Neural cell (in vitro differentiated cells): ENCODE measurements around the gene NUP107. TPM values are rescaled to one million over a fixed set of nuclear protein-coding genes. Genes with fewer than 3 reads are reported as not detected.

Source experiments
- H2AFZ ChIP-seq: fragments of 200-600, 300-800 bp; sonication (generic), shearing (Covaris generic); 2 replicates; pipeline ENCODE4 v1.6.0; 2014; ENCODE audit warnings: low read depth, mild to moderate bottlenecking, antibody characterized with exemption, low read length, moderate library complexity
- H3F3A ChIP-seq: fragments of 200-600 bp; shearing (Covaris generic); 2 replicates; pipeline ENCODE4 v1.6.1; 2016; ENCODE audit warnings: mild to moderate bottlenecking, moderate library complexity, mixed read lengths, antibody characterized with exemption, low read length; ENCODE audit not compliant: insufficient read depth, poor library complexity, severe bottlenecking
- H3K27ac ChIP-seq: fragments of 200-600, 300-800 bp; sonication (generic), shearing (Covaris generic); 2 replicates; pipeline ENCODE4 v1.5.1; 2014; ENCODE audit warnings: mild to moderate bottlenecking, low read length, moderate library complexity
- H3K27me3 ChIP-seq: fragments of 300-800, 200-600 bp; sonication (generic), shearing (Covaris generic); 2 replicates; pipeline ENCODE4 v1.6.0; 2014; ENCODE audit warnings: mild to moderate bottlenecking, low read depth, low read length, moderate library complexity; ENCODE audit not compliant: insufficient read depth
- H3K36me3 ChIP-seq: fragments of 300-800, 200-600 bp; sonication (generic), shearing (Covaris generic); 2 replicates; pipeline ENCODE4 v1.5.1; 2014; ENCODE audit warnings: mild to moderate bottlenecking, antibody characterized with exemption, low read length, moderate library complexity; ENCODE audit not compliant: insufficient read depth
- H3K4me2 ChIP-seq: fragments of 300-800, 200-600 bp; sonication (generic), shearing (Covaris generic); 2 replicates; pipeline ENCODE4 v1.6.0; 2014; ENCODE audit warnings: mild to moderate bottlenecking, low read length
- H3K4me3 ChIP-seq: fragments of 300-800, 200-600 bp; sonication (generic), shearing (Covaris generic); 2 replicates; pipeline ENCODE4 v1.5.1; 2014; ENCODE audit warnings: mild to moderate bottlenecking, low read length, moderate library complexity
- H3K79me2 ChIP-seq: fragments of 200-600 bp; shearing (Covaris generic); replicated peaks from 2 replicates; pipeline ENCODE4 v1.6.0; 2014; ENCODE audit warnings: mild to moderate bottlenecking, low read length, moderate library complexity; ENCODE audit not compliant: insufficient read depth
- H3K9ac ChIP-seq: fragments of 300-800, 200-600 bp; sonication (generic), shearing (Covaris generic); 2 replicates; pipeline ENCODE4 v1.6.1; 2016; ENCODE audit warnings: mild to moderate bottlenecking, low read length, mixed read lengths
- H3K9me2 ChIP-seq: fragments of 200-600 bp; shearing (Covaris generic); 2 replicates; pipeline ENCODE4 v1.6.1; 2016; ENCODE audit warnings: mild to moderate bottlenecking, low read length, mixed read lengths; ENCODE audit not compliant: insufficient read depth
- H3K9me3 ChIP-seq: fragments of 200-600, 300-800 bp; sonication (generic), shearing (Covaris generic); 2 replicates; pipeline ENCODE4 v1.6.1; 2016; ENCODE audit warnings: mild to moderate bottlenecking, mixed run types, low read length, moderate library complexity, mixed read lengths
- H4K20me1 ChIP-seq: fragments of 200-600 bp; shearing (Covaris generic); 2 replicates; pipeline ENCODE4 v1.6.1; 2016; ENCODE audit warnings: mild to moderate bottlenecking, mixed run types; ENCODE audit not compliant: insufficient read depth
- EP300 ChIP-seq: fragments of 450-650 bp; conservative IDR thresholded peaks from 2 replicates; pipeline ENCODE4 v1.6.1; 2014; ENCODE audit warnings: antibody characterized with exemption, mild to moderate bottlenecking, moderate library complexity; ENCODE audit not compliant: poor library complexity, severe bottlenecking
- EZH2 ChIP-seq: fragments of 200-600, 300-800 bp; shearing (Covaris generic), sonication (generic); IDR thresholded peaks from 2 replicates; pipeline ENCODE4 v1.6.1; 2014; ENCODE audit warnings: antibody characterized with exemption, low read length, borderline replicate concordance, mild to moderate bottlenecking; ENCODE audit not compliant: insufficient read depth, poor library complexity, severe bottlenecking
- MXI1 ChIP-seq: fragments of 450-650 bp; conservative IDR thresholded peaks from 2 replicates; pipeline ENCODE4 v1.6.1; 2014; ENCODE audit warnings: antibody characterized with exemption, mild to moderate bottlenecking; ENCODE audit not compliant: poor library complexity, severe bottlenecking
- POLR2AphosphoS5 ChIP-seq: IDR thresholded peaks from 2 replicates; pipeline ENCODE4 v1.6.1; 2012
- RAD21 ChIP-seq: fragments of 450-650 bp; conservative IDR thresholded peaks from 2 replicates; pipeline ENCODE4 v1.6.1; 2014; ENCODE audit warnings: antibody characterized with exemption, mild to moderate bottlenecking, moderate library complexity
- REST ChIP-seq: IDR thresholded peaks from 2 replicates; pipeline ENCODE4 v1.6.1; 2012; ENCODE audit warnings: borderline replicate concordance
- SMC3 ChIP-seq: fragments of 450-650 bp; conservative IDR thresholded peaks from 2 replicates; pipeline ENCODE4 v1.6.1; 2014; ENCODE audit warnings: antibody characterized with exemption, mild to moderate bottlenecking, moderate library complexity; ENCODE audit not compliant: poor library complexity
- TAF1 ChIP-seq: IDR thresholded peaks from 2 replicates; pipeline ENCODE4 v1.6.1; 2012; ENCODE audit warnings: low read depth
- polyA plus RNA-seq: library from polyadenylated mRNA; depleted of rRNA; stranded (reverse); fragments of >200 nt; gene quantifications from 2 replicates; pipeline ENCODE4 v1.2.3, GENCODE V29; 2014
- TF ChIP-seq, protein P1 (sequence below): fragments of 450-650 bp; IDR thresholded peaks from 2 replicates; pipeline ENCODE4 v1.5.1; 2014; ENCODE audit warnings: antibody characterized with exemption, mild to moderate bottlenecking, moderate library complexity; ENCODE audit not compliant: poor library complexity, severe bottlenecking

Gene NUP107
- polyA plus RNA-seq, 1 donor from 2014 or later, result 64.1 TPM

- TF ChIP-seq REST (no peak), POLR2AphosphoS5 (no peak), EP300 (no peak), TAF1 (no peak), MXI1 (no peak), EZH2 (no peak), RAD21 (no peak), SMC3 (no peak)
- TF ChIP-seq, protein P1, sequence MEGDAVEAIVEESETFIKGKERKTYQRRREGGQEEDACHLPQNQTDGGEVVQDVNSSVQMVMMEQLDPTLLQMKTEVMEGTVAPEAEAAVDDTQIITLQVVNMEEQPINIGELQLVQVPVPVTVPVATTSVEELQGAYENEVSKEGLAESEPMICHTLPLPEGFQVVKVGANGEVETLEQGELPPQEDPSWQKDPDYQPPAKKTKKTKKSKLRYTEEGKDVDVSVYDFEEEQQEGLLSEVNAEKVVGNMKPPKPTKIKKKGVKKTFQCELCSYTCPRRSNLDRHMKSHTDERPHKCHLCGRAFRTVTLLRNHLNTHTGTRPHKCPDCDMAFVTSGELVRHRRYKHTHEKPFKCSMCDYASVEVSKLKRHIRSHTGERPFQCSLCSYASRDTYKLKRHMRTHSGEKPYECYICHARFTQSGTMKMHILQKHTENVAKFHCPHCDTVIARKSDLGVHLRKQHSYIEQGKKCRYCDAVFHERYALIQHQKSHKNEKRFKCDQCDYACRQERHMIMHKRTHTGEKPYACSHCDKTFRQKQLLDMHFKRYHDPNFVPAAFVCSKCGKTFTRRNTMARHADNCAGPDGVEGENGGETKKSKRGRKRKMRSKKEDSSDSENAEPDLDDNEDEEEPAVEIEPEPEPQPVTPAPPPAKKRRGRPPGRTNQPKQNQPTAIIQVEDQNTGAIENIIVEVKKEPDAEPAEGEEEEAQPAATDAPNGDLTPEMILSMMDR, result no peak
- H3K4me3 ChIP-seq, result no peak overlapping the region
- no peak overlapping the region for H3K9ac ChIP-seq
- no peak overlapping the region for H2AFZ ChIP-seq
- no peaks in the 10 kb centered on the region for H3K9me2 ChIP-seq
- H3K4me2 ChIP-seq, result no peak overlapping the region
- H3K27me3 ChIP-seq, result no peaks in the 10 kb centered on the region
- H3K36me3 ChIP-seq, result no peaks in the 10 kb centered on the region
- no peaks in the 10 kb centered on the region for H4K20me1 ChIP-seq
- H3K79me2 ChIP-seq, result no peaks in the 10 kb centered on the region
- no peaks in the 10 kb centered on the region for H3F3A ChIP-seq
- H3K9me3 ChIP-seq, result no peaks in the 10 kb centered on the region
- H3K27ac ChIP-seq, result no peak overlapping the region
These were observed 105.2 kb downstream of the NUP107 start for GRCh38 chr12:68791897-68792481.

DNA sequence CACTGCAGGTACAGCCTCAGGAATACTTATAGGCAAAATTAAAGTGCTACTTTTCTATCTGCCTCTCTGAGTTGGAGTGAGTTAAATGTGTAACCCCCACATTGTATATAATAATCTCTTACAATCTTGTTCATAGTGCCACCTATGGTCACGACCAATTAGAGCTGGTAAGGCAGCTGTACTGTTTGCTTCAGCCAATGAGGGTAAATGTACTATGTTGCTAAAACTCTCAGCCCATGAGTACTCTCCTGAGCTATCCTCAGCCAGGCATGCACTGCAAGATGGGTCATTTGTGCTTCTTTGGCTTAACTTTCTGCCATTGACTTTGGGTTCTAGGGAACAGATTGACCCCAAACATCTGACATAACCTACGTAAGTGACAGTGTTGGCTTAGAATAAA lies 106.2 kb downstream of the NUP107 start:
- no peak overlapping the region for H2AFZ ChIP-seq

More for the DNA sequence above, 106.2 kb downstream of the NUP107 start:
- Histone ChIP-seq H3F3A (no peaks in the 10 kb centered on the region), H3K36me3 (no peaks in the 10 kb centered on the region), H4K20me1 (no peaks in the 10 kb centered on the region), H3K79me2 (no peaks in the 10 kb centered on the region), H3K4me2 (no peak overlapping the region), H3K27ac (no peak overlapping the region), H3K9me3 (no peaks in the 10 kb centered on the region), H3K27me3 (no peaks in the 10 kb centered on the region), H3K4me3 (no peak overlapping the region), H3K9ac (no peak overlapping the region), H3K9me2 (no peaks in the 10 kb centered on the region)
- no peak for TF ChIP-seq RAD21
- no peak for TF ChIP-seq TAF1
- no peak for TF ChIP-seq REST
- TF ChIP-seq POLR2AphosphoS5, result no peak
- no peak for TF ChIP-seq EZH2
- no peak for TF ChIP-seq EP300
- TF ChIP-seq MXI1, result no peak
- no peak for TF ChIP-seq SMC3
